GM13977 (cell line): Measurements from ENCODE around the gene MLN.
"Not testable (repeated sequence)": the region's sequence is repeated elsewhere in the genome, so short reads cannot be mapped to it uniquely, and the experiment has no call there.

ENCODE experiments used
- DNase-seq: peaks from one replicate; pipeline ENCODE4 v3.0.0; 2012; ENCODE audit warnings: low spot score
- CTCF ChIP-seq: IDR thresholded peaks from 2 replicates; pipeline ENCODE4 v1.5.1; 2012; ENCODE audit warnings: mild to moderate bottlenecking, control low read depth; ENCODE audit not compliant: insufficient read depth; ENCODE audit errors: extremely low read depth, missing control alignments
- in situ Hi-C: fragments of 300-500 bp; cut with MboI; formaldehyde crosslinking; loops from one replicate; pipeline ENCODE4 v1.12.0; 2022; ENCODE audit warnings: low sequenced_read_pairs, low pct_unique_long_range_greater_than_20kb, mixed read lengths, inconsistent platforms; ENCODE audit not compliant: unreplicated experiment

Gene MLN

GRCh38 chr6:33836806-33837469, 33.1 kb upstream of the MLN start:
- DNase-seq, result no peak
- in situ Hi-C loops, result no loop called here
- no peak for TF ChIP-seq CTCF

- in situ Hi-C loops, result no loop called here
- no peak for DNase-seq
- no peak for TF ChIP-seq CTCF
Observed at GRCh38 chr6:33834401-33835392, 30.9 kb upstream of the MLN start.

GRCh38 chr6:33833599-33833998, 29.8 kb upstream of the MLN start:
- in situ Hi-C loops, result no loop called here
- no peak for TF ChIP-seq CTCF
- DNase-seq, result no peak

GRCh38 chr6:33832831-33833230, 29.0 kb upstream of the MLN start:
- in situ Hi-C loops, DNase-seq: not testable (repeated sequence)

GRCh38 chr6:33831725-33832124, 27.9 kb upstream of the MLN start:
- DNase-seq, in situ Hi-C loops: not testable (repeated sequence)

- no peak for DNase-seq
- TF ChIP-seq CTCF, result no peak
- in situ Hi-C loops, result no loop called here
Observed at GRCh38 chr6:33830635-33831240, 26.9 kb upstream of the MLN start.

GRCh38 chr6:33828764-33829731, 25.2 kb upstream of the MLN start:
- in situ Hi-C loops, result no loop called here
- DNase-seq, result no peak
- TF ChIP-seq CTCF, result no peak
